Astrocyte (in vitro differentiated cells and primary cell): ENCODE results near the gene MARCHF4. TPM values are rescaled to one million over a fixed set of nuclear protein-coding genes. Genes with fewer than 3 reads are reported as not detected.
A peak's percentile ranks its signal among the peaks of the same experiment; 100 is the strongest.

Experiments
- DNase-seq: peaks from one replicate; pipeline ENCODE4 v3.0.0-alpha.2; 2010; ENCODE audit warnings: low read depth
- FAIRE-seq: peaks from 2 replicates; lab custom pipeline; 2011; peaks lifted over from hg19 to GRCh38; lab: Jason Lieb, UNC
- H2AFZ ChIP-seq: 2 replicates; pipeline ENCODE4 v1.6.0; 2012; ENCODE audit warnings: low read depth, low read length, inconsistent platforms
- H3K27ac ChIP-seq: 2 replicates; pipeline ENCODE4 v1.5.1; 2011; ENCODE audit warnings: low read depth, low read length, inconsistent platforms
- H3K27me3 ChIP-seq: 2 replicates; pipeline ENCODE4 v1.6.0; 2011; ENCODE audit warnings: low read length, inconsistent platforms; ENCODE audit not compliant: insufficient read depth
- H3K36me3 ChIP-seq: 2 replicates; pipeline ENCODE4 v1.5.1; 2011; ENCODE audit warnings: low read length, inconsistent platforms; ENCODE audit not compliant: insufficient read depth
- H3K4me1 ChIP-seq: 2 replicates; pipeline ENCODE4 v1.5.1; 2011; ENCODE audit warnings: low read length, inconsistent platforms; ENCODE audit not compliant: insufficient read depth
- H3K4me2 ChIP-seq: 2 replicates; pipeline ENCODE4 v1.6.0; 2012; ENCODE audit warnings: low read length, inconsistent platforms
- H3K4me3 ChIP-seq: 2 replicates; pipeline ENCODE4 v1.5.1; 2011; ENCODE audit warnings: low read depth, mild to moderate bottlenecking, low read length, inconsistent platforms; ENCODE audit not compliant: insufficient read depth
- H3K79me2 ChIP-seq: 2 replicates; pipeline ENCODE4 v1.6.0; 2012; ENCODE audit warnings: mild to moderate bottlenecking, low read length, inconsistent platforms; ENCODE audit not compliant: insufficient read depth
- H3K9ac ChIP-seq: 2 replicates; pipeline ENCODE4 v1.6.0; 2012; ENCODE audit warnings: mild to moderate bottlenecking, low read length, inconsistent platforms
- H3K9me3 ChIP-seq: 2 replicates; pipeline ENCODE4 v1.5.1; 2012; ENCODE audit warnings: low read depth, mild to moderate bottlenecking, low read length, inconsistent platforms; ENCODE audit not compliant: insufficient read depth
- H4K20me1 ChIP-seq: 2 replicates; pipeline ENCODE4 v1.6.0; 2012; ENCODE audit warnings: low read length, inconsistent platforms; ENCODE audit not compliant: insufficient read depth
- H3K27ac Mint-ChIP-seq: one replicate; pipeline ENCODE4 v1.8.0; 2021; ENCODE audit warnings: mild to moderate bottlenecking, mixed read lengths; ENCODE audit not compliant: unreplicated experiment
- H3K27me3 Mint-ChIP-seq: one replicate; pipeline ENCODE4 v1.8.0; 2021; ENCODE audit warnings: low read depth, mixed read lengths; ENCODE audit not compliant: unreplicated experiment
- H3K36me3 Mint-ChIP-seq: one replicate; pipeline ENCODE4 v1.8.0; 2021; ENCODE audit warnings: low read depth, mixed read lengths; ENCODE audit not compliant: unreplicated experiment
- H3K4me1 Mint-ChIP-seq: one replicate; pipeline ENCODE4 v1.8.0; 2021; ENCODE audit warnings: low read depth, mixed read lengths; ENCODE audit not compliant: unreplicated experiment
- H3K4me3 Mint-ChIP-seq: one replicate; pipeline ENCODE4 v1.8.0; 2021; ENCODE audit warnings: mild to moderate bottlenecking, moderate library complexity, mixed read lengths; ENCODE audit not compliant: unreplicated experiment
- H3K9me3 Mint-ChIP-seq: one replicate; pipeline ENCODE4 v1.8.0; 2021; ENCODE audit warnings: mild to moderate bottlenecking, mixed read lengths; ENCODE audit not compliant: unreplicated experiment
- CTCF ChIP-seq: IDR thresholded peaks from 2 replicates; pipeline ENCODE4 v1.5.1; 2011; ENCODE audit warnings: low read depth, mild to moderate bottlenecking, inconsistent platforms, low read length, moderate library complexity; ENCODE audit not compliant: insufficient read depth
- EZH2 ChIP-seq: IDR thresholded peaks from 2 replicates; pipeline ENCODE4 v1.6.1; 2012; ENCODE audit warnings: mild to moderate bottlenecking, low read length, inconsistent platforms; ENCODE audit not compliant: insufficient read depth
- total RNA-seq: library from RNA; stranded (reverse); gene quantifications from 2 replicates; pipeline ENCODE4 v1.2.1, GENCODE V29; 2021

The MARCHF4 gene
- total RNA-seq, 1 donor from 2014 or later, result 42.8 TPM

- Histone ChIP-seq H3K4me2 (no peak overlapping the region), H3K79me2 (peaks cover 7% of the 10 kb centered on the region), H3K27me3 (no peaks in the 10 kb centered on the region), H3K4me3 (no peak overlapping the region), H2AFZ (no peak overlapping the region), H3K36me3 (no peaks in the 10 kb centered on the region), H3K9me3 (no peaks in the 10 kb centered on the region), H3K9ac (no peak overlapping the region), H3K4me1 (peaks cover 32% of the 10 kb centered on the region), H4K20me1 (peaks cover 7% of the 10 kb centered on the region), H3K27ac (no peak overlapping the region)
- peaks cover 75% of the 10 kb centered on the region for H3K4me1 Mint-ChIP-seq
- H3K4me3 Mint-ChIP-seq, result peak overlapping the region; percentile 67
- FAIRE-seq (no peak), DNase-seq (no peak)
- no peaks in the 10 kb centered on the region for H3K27me3 Mint-ChIP-seq
- TF ChIP-seq CTCF, result no peak
- TF ChIP-seq EZH2, result no peak
- H3K36me3 Mint-ChIP-seq, result peaks cover 18% of the 10 kb centered on the region
- H3K27ac Mint-ChIP-seq, result peak overlapping the region; percentile 93
- H3K9me3 Mint-ChIP-seq, result no peaks in the 10 kb centered on the region
These were observed 27.9 kb downstream of the MARCHF4 start for GRCh38 chr2:216344206-216344949.

GRCh38 chr2:216343221-216343980 lies 28.9 kb downstream of the MARCHF4 start:
- peaks cover 6% of the 10 kb centered on the region for H3K79me2 ChIP-seq
- H3K4me1 Mint-ChIP-seq, result peaks cover 68% of the 10 kb centered on the region

More at GRCh38 chr2:216343221-216343980, 28.9 kb downstream of the MARCHF4 start:
- Mint-ChIP-seq H3K27ac (peak overlapping the region; percentile 93), H3K36me3 (peaks cover 25% of the 10 kb centered on the region), H3K27me3 (no peaks in the 10 kb centered on the region), H3K9me3 (no peaks in the 10 kb centered on the region), H3K4me3 (peak overlapping the region; percentile 10)
- H3K4me2 ChIP-seq, result no peak overlapping the region
- peaks cover 24% of the 10 kb centered on the region for H3K4me1 ChIP-seq
- no peaks in the 10 kb centered on the region for H4K20me1 ChIP-seq
- TF ChIP-seq EZH2 (no peak), CTCF (no peak)
- H3K9me3 ChIP-seq, result no peaks in the 10 kb centered on the region
- H3K9ac ChIP-seq, result no peak overlapping the region
- H3K4me3 ChIP-seq, result no peak overlapping the region
- no peak overlapping the region for H2AFZ ChIP-seq
- H3K36me3 ChIP-seq, result no peaks in the 10 kb centered on the region
- H3K27ac ChIP-seq, result no peak overlapping the region
- DNase-seq, result no peak
- no peaks in the 10 kb centered on the region for H3K27me3 ChIP-seq
- no peak for FAIRE-seq
